HL-60 (cell line): ENCODE data around the gene LIME1.

Experiments used
- CTCF ChIP-seq: IDR thresholded peaks from one replicate; pipeline ENCODE4 v1.5.1; 2011; ENCODE audit warnings: low read length, control low read depth, inconsistent platforms; ENCODE audit not compliant: insufficient read depth
- POLR2AphosphoS5 ChIP-seq: IDR thresholded peaks from 2 replicates; pipeline ENCODE4 v1.6.1; 2012; ENCODE audit warnings: low read depth

DNA sequence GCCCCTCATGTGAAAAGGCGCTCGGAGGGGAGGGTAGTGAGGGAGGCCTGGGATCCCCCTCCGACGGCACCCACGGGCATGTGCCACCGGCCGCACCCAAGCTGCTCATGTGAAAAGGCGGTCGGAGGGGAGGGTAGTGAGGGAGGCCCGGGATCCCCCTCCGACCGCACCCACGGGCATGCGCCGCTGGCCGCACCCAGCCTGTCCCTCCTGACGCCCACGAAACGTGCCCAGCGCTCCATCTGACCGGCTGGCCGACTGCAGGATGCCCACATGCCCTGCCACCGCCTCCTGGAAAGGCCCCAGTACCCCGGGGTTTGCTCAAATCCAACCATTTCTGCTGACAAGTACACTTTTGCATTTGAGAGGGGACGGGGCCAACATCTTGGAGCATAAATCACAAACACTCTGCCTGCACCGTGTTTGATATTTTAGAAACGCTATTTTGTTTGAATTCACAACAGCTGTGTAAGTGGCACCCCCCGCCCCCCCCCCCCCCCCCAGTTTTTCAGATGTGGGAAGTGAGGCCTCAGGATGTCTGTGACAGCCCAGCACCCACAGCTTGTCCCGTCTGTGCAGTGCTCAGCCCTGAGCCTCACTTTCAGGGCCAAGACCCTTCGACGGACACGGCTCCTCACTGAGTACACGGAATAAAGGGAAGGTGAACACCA lies 37.2 kb downstream of the LIME1 start:
- TF ChIP-seq CTCF (no peak), POLR2AphosphoS5 (no peak)
